Activated T-cell treated with anti-CD3 and anti-CD28 coated beads for 4 hours (primary cell): ENCODE results near the gene KRTAP3-3.
"Not testable (repeated sequence)": the region's sequence is repeated elsewhere in the genome, so short reads cannot be mapped to it uniquely, and the experiment has no call there.

Experiments
- DNase-seq: peaks from one replicate; pipeline ENCODE4 v3.0.0-alpha.2; 2020

The KRTAP3-3 gene

GRCh38 chr17:41003926-41004325 lies 10.0 kb upstream of the KRTAP3-3 start:
- no peak for DNase-seq

GRCh38 chr17:41002814-41003213 lies 8.8 kb upstream of the KRTAP3-3 start:
- no peak for DNase-seq

GRCh38 chr17:41001795-41002194 lies 7.8 kb upstream of the KRTAP3-3 start:
- DNase-seq: no peak

- DNase-seq: not testable (repeated sequence)
These were observed 5.6 kb upstream of the KRTAP3-3 start, which contains the start of gene KRTAP3-2 for GRCh38 chr17:40999563-40999962. Gene KRTAP3-2 (minus strand): TSS chr17:40999906. CDS start chr17:40999853, 53 bp downstream.

- DNase-seq: no peak
These were observed 3.4 kb upstream of the KRTAP3-3 start for GRCh38 chr17:40997361-40997760.

- no peak for DNase-seq
These were observed 2.9 kb upstream of the KRTAP3-3 start for GRCh38 chr17:40996829-40997228.

- no peak for DNase-seq
These were observed 1.2 kb upstream of the KRTAP3-3 start for GRCh38 chr17:40995116-40995515.

- no peak for DNase-seq
These were observed 880 bp downstream of the KRTAP3-3 start for GRCh38 chr17:40993084-40993483.

GRCh38 chr17:40992666-40993065 lies 1.3 kb downstream of the KRTAP3-3 start:
- DNase-seq: no peak

- DNase-seq: no peak
These were observed 7.0 kb downstream of the KRTAP3-3 start for GRCh38 chr17:40986920-40987319.

- DNase-seq: no peak
These were observed 9.7 kb downstream of the KRTAP3-3 start, which contains the start of gene KRT40 for GRCh38 chr17:40984226-40984625. Gene KRT40 (minus strand): TSS chr17:40984326. CDS start chr17:40984273, 53 bp downstream.

GRCh38 chr17:40981115-40981514 lies 12.8 kb downstream of the KRTAP3-3 start:
- DNase-seq: no peak

GRCh38 chr17:40980596-40980995 lies 13.4 kb downstream of the KRTAP3-3 start:
- no peak for DNase-seq

- DNase-seq: no peak
These were observed 13.8 kb downstream of the KRTAP3-3 start for GRCh38 chr17:40980117-40980516.

- no peak for DNase-seq
These were observed 15.3 kb downstream of the KRTAP3-3 start for GRCh38 chr17:40978575-40979151.

GRCh38 chr17:40975516-40975915 lies 18.4 kb downstream of the KRTAP3-3 start:
- no peak for DNase-seq

GRCh38 chr17:40974366-40974765 lies 19.6 kb downstream of the KRTAP3-3 start:
- no peak for DNase-seq

GRCh38 chr17:40967582-40967981 lies 26.4 kb downstream of the KRTAP3-3 start:
- DNase-seq: no peak

- no peak for DNase-seq
These were observed 27.1 kb downstream of the KRTAP3-3 start, which contains the start of gene KRT39 for GRCh38 chr17:40966848-40967247. Gene KRT39 (minus strand): TSS chr17:40966948. CDS start chr17:40966856, 92 bp downstream.

GRCh38 chr17:40963838-40964237 lies 30.1 kb downstream of the KRTAP3-3 start:
- DNase-seq: no peak

- no peak for DNase-seq
These were observed 31.9 kb downstream of the KRTAP3-3 start for GRCh38 chr17:40962059-40962561.

- DNase-seq: no peak
These were observed 32.4 kb downstream of the KRTAP3-3 start for GRCh38 chr17:40961591-40961990.

- DNase-seq: no peak
These were observed 33.8 kb downstream of the KRTAP3-3 start for GRCh38 chr17:40960144-40960543.

- DNase-seq: no peak
These were observed 35.6 kb downstream of the KRTAP3-3 start for GRCh38 chr17:40958086-40958953.
